Fibroblast of pulmonary artery (primary cell): ENCODE data around the gene ADAMTSL2.

ENCODE experiments used
- DNase-seq: peaks from one replicate; pipeline ENCODE4 v3.0.0-alpha.2; 2010; ENCODE audit warnings: low read depth
- H3K4me3 ChIP-seq: replicated peaks from 2 replicates; pipeline ENCODE4 v1.5.1; 2011; ENCODE audit warnings: low read depth, mild to moderate bottlenecking, control low read depth, low read length, moderate library complexity
- TF ChIP-seq, protein P1 (sequence below): IDR thresholded peaks from 2 replicates; pipeline ENCODE4 v1.5.1; 2011; ENCODE audit warnings: mild to moderate bottlenecking, control low read depth, low read length, inconsistent platforms; ENCODE audit errors: missing control alignments

The ADAMTSL2 gene

GRCh38 chr9:133571896-133572595 lies 37.5 kb downstream of the ADAMTSL2 start:
- DNase-seq: no peak
- TF ChIP-seq, protein P1, sequence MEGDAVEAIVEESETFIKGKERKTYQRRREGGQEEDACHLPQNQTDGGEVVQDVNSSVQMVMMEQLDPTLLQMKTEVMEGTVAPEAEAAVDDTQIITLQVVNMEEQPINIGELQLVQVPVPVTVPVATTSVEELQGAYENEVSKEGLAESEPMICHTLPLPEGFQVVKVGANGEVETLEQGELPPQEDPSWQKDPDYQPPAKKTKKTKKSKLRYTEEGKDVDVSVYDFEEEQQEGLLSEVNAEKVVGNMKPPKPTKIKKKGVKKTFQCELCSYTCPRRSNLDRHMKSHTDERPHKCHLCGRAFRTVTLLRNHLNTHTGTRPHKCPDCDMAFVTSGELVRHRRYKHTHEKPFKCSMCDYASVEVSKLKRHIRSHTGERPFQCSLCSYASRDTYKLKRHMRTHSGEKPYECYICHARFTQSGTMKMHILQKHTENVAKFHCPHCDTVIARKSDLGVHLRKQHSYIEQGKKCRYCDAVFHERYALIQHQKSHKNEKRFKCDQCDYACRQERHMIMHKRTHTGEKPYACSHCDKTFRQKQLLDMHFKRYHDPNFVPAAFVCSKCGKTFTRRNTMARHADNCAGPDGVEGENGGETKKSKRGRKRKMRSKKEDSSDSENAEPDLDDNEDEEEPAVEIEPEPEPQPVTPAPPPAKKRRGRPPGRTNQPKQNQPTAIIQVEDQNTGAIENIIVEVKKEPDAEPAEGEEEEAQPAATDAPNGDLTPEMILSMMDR: no peak
- no peak overlapping the region for H3K4me3 ChIP-seq

DNA sequence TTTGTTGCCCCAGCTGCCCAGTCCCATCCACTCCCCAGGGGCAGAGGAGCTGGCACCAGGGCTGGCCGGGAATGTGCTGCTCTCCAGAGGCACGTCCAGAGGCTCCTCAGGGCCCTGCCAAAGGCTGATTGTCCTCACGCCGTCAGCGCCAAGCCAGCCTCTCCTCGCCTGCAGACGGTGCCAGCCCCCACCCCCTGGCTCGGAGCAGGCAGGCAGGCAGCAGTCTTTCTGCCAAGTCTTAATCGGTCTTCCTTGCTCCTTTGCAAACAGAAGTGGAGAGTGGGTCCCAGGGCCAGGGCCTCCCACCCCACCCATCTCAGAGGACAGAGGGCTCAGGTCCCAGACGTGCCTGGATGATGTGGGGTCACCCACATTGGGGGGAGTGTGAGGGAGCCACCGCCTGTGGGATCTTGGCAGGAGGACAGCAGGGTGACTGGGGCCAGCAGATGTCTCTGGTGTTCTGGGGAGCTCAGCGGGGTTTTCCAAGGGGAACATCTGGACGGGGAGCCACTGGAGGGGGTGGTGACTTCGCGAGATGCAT lies 38.4 kb downstream of the ADAMTSL2 start:
- no peak for DNase-seq
- TF ChIP-seq, protein P1: no peak
- H3K4me3 ChIP-seq: no peak overlapping the region

GRCh38 chr9:133573791-133574515 lies 39.4 kb downstream of the ADAMTSL2 start:
- no peak overlapping the region for H3K4me3 ChIP-seq
- DNase-seq: no peak
- TF ChIP-seq, protein P1: no peak

DNA sequence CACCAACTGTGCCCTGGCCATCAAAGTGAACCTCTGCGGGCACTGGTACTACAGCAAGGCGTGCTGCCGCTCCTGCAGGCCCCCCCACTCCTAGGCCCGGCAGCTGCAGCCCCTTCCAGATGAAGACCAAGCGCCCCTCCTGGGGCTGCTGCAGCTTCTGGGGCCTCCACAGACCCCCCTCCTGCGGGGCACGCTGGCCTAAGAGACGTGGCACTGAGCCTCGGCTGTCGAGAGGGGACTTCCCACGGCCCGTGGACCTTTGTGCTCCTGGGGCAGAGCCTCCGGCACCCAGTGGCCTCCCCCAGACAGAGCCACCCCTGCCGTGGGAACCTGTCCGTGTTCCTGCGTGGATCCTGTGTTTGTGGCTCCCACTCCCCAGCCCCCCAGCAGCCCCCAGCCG lies 40.3 kb downstream of the ADAMTSL2 start:
- H3K4me3 ChIP-seq: no peak overlapping the region
- DNase-seq: no peak
- TF ChIP-seq, protein P1: no peak

DNA sequence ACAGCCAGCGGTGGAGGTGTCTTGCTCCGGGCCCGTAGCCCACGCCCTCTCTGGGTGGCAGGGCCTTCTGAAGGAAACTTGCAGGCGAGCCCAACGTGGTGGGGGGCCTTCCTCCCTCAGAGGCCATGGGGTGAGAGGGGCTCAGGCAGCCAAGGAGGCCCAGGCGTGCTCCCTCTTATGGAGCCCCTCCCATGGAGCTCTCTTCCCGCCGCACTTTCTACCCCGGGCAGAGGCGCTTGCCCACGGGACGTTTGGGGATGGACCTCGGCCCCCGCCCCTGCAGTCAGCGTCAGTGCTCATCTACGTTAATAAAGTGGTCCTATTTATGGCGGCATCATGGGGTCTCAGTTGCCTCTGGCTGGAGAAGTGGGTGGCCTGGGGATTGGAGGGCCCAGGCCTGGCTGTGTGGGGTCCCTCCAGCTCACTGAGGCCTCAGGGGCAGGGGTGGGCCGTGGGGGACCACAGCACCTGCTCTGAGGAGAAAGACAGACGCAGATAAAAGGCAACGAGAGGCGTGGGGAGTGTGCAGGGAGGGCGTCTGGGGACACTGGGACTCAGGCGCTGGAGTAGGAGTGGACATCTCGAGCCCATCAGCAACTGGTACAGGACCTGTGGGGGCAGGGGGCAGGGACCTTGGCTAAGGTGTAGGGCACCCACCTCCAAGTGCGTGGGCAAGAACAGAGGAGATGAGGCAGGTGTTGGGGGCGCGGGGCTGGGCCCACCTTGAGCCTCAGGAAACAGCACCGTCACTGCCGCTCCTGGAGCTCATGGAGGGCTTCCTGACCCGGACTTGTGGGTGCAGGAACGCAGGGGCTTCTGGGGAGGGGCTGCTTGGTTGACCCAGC lies 40.9 kb downstream of the ADAMTSL2 start:
- H3K4me3 ChIP-seq: no peak overlapping the region
- no peak for DNase-seq
- TF ChIP-seq, protein P1: no peak

DNA sequence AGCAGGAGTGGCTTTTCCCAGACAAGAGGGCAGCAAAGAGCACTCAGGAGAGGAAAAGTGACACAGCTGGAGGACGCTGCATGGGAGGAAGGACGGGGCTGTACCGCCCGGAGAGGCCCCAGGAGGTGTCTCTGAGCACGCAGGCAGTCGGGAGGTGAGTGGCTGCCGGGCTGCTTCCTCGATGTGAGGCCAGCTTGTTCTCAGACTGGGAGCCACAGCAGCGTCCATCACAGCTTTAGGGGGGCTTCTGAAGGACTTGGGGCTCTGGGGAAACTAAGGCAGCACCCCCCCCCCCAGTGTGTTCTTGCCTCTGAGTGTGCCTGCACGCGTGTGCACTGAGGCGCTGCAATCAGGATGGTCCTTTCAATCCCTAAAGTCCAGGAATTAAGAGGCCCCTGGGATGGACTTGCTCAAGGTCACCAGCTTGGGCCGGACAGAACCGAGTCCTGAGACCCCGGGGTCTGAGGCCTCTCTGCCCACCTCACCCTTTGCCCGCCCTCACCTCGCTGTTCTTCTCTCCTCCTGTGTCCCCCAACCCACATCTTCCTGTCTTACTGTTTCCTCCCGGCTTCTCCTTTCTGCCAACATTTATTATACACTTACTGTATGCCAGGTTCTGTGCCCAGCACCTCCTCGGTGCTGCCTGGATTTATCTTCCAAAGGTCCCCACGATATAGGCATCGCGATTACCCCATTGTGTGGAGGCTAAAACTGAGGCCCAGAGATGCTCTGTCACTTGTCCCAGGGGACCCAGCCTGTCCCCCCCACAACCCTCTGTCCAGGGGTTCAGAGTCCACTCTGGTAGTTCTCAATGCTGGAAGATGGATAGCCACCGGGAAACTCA lies 41.7 kb downstream of the ADAMTSL2 start:
- no peak for DNase-seq
- TF ChIP-seq, protein P1: no peak
- peak overlapping the region; percentile 25 for H3K4me3 ChIP-seq
